CD4-positive, alpha-beta T cell (primary cell): ENCODE results near the gene FOXG1. TPM values are rescaled to one million over a fixed set of nuclear protein-coding genes. Genes with fewer than 3 reads are reported as not detected.

Source experiments
- ATAC-seq: fragments of 200-7000 bp; cut with Tn5 transposase; one replicate; pipeline ENCODE4 v1.10.0; 2022; ENCODE audit warnings: mild to moderate bottlenecking; ENCODE audit not compliant: poor library complexity
- CTCF ChIA-PET: fragments of 350-600 bp; sonication (Branson Sonifier 250); formaldehyde crosslinking; loops from one replicate; lab custom pipeline; 2021; ENCODE audit warnings: antibody characterized with exemption, inconsistent platforms; lab: Charles Lee
- POLR2A ChIA-PET: fragments of 350-600 bp; sonication (Branson Sonifier 250); formaldehyde crosslinking; loops from one replicate; lab custom pipeline; 2021; ENCODE audit warnings: antibody characterized with exemption, inconsistent platforms; lab: Charles Lee
- DNase-seq, 14 experiments: peaks; one replicate each; pipeline ENCODE4 v3.0.0-alpha.2; 2013 to 2020; ENCODE audit warnings: mixed read lengths in 2 of 14
- H3K27ac ChIP-seq, 2 donors: one replicate each; pipeline versions ENCODE4 v1.5.1 to v1.7.0; 2013; ENCODE audit warnings: low read length in 2 of 2, low read depth in 1 of 2, mild to moderate bottlenecking in 1 of 2
- H3K27me3 ChIP-seq, 2 experiments: 1 replicate in 1 of 2; 2 replicates in 1 of 2; pipeline versions ENCODE4 v1.6.1 to v1.7.0; 2013; ENCODE audit warnings: low read length in 2 of 2, control low read depth in 1 of 2, mild to moderate bottlenecking in 1 of 2, moderate library complexity in 1 of 2; ENCODE audit not compliant: insufficient read depth in 2 of 2, control insufficient read depth in 1 of 2
- H3K36me3 ChIP-seq: one replicate; pipeline ENCODE4 v1.6.1; 2013; ENCODE audit warnings: low read length, control low read depth; ENCODE audit not compliant: insufficient read depth
- H3K4me1 ChIP-seq: one replicate; pipeline ENCODE4 v1.6.1; 2013; ENCODE audit warnings: low read length, control low read depth; ENCODE audit not compliant: insufficient read depth
- H3K4me3 ChIP-seq: one replicate; pipeline ENCODE4 v1.5.1; 2013; ENCODE audit warnings: mild to moderate bottlenecking, low read length, moderate library complexity
- H3K9me3 ChIP-seq, 2 experiments: 1 replicate in 1 of 2; 2 replicates in 1 of 2; pipeline versions ENCODE4 v1.6.1 to v1.7.0; 2013; ENCODE audit warnings: low read length in 2 of 2, mild to moderate bottlenecking in 2 of 2, control low read depth in 1 of 2, moderate library complexity in 1 of 2; ENCODE audit not compliant: control insufficient read depth in 1 of 2, insufficient read depth in 1 of 2
- H3K27ac Mint-ChIP-seq: one replicate; pipeline ENCODE4 v1.8.0; 2020; ENCODE audit warnings: mixed read lengths
- H3K27me3 Mint-ChIP-seq: one replicate; pipeline ENCODE4 v1.8.0; 2021; ENCODE audit warnings: mixed read lengths
- H3K36me3 Mint-ChIP-seq: one replicate; pipeline ENCODE4 v1.8.0; 2021; ENCODE audit warnings: low read depth, mixed read lengths
- H3K4me1 Mint-ChIP-seq: one replicate; pipeline ENCODE4 v1.8.0; 2021; ENCODE audit warnings: low read depth, mixed read lengths
- H3K4me3 Mint-ChIP-seq: one replicate; pipeline ENCODE4 v1.8.0; 2020; ENCODE audit warnings: mild to moderate bottlenecking, mixed read lengths
- H3K9me3 Mint-ChIP-seq: one replicate; pipeline ENCODE4 v1.8.0; 2020; ENCODE audit warnings: mixed read lengths
- intact Hi-C, 2 experiments: fragments of 100-400 bp; cut with DNase I in 1 of 2; cut with micrococcal nuclease in 1 of 2; formaldehyde crosslinking; loops; one replicate each; pipeline versions ENCODE4 v1.15.1 to v1.9.0; 2023 to 2025; cut with DNase I, micrococcal nuclease
- total RNA-seq, 174 experiments: library from RNA in 2 of 174; stranded (reverse) in 2 of 174; gene quantifications; one replicate each; pipeline ENCODE4 v1.2.3 and lab custom pipeline; 2021 to 2026
- TF ChIP-seq, protein P1 (sequence below): fragments of 200-600 bp; IDR thresholded peaks from one replicate; pipeline ENCODE4 v1.8.0; 2022; ENCODE audit warnings: antibody characterized with exemption, mild to moderate bottlenecking

Gene FOXG1
- total RNA-seq, 2 experiments from 2014 or later, result not detected

DNA sequence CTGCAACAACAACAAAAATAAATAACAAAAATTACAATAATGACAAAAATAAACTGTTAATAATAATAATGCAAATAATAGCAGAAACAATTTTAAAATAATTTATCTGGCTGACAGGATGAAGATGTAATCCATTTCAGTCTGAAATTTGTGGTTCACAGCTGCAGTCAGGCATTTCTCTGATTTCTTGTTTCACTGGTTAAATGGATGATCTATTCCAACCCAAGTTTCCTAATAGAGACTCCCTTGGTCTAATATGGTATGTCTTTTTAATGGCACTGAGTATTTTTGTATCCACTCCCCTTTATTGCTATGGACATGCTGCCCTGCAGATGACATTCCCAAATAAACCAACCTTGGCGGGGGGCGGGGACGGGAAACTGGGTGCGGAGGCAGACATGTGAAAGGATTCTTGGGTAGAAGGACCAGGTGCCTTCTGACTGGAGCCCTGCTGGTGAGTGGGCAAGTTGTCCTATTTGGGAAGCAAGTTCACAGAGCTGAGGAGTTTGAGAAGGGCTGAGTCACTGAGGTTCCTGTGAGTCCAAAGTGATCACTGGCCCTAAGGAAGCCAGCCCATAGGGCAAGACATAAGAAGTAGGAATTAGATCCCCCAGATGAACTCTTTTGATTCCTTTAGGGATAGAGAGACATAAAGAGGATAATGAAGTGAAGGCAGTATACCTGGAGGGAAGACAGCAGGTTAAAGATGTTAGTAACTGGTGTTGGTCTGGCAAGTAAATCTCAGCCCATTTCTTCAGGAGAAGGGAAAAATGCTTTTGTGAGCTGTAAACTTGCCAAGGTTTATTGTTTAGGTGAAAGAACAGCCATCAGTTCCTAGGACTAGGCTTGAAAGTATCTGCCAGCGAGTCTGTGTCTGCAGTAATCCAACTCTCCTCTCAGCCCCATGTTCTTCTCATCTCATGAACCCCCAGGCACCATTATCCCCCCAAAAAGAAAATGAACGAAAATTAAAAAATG, 14.5 kb downstream of the FOXG1 start:
- ChIA-PET CTCF (no interaction called here), POLR2A (no interaction called here)
- peaks cover 8% of the 10 kb centered on the region for H3K4me1 Mint-ChIP-seq
- H3K4me3 ChIP-seq, result no peak overlapping the region
- ATAC-seq (no peak), DNase-seq (no peak)
- H3K9me3 ChIP-seq, result peaks cover 5 to 14% of the 10 kb centered on the region in 2 experiments
- no peaks in the 10 kb centered on the region for H3K4me1 ChIP-seq
- H3K27ac Mint-ChIP-seq, result no peak overlapping the region
- no peak overlapping the region for H3K4me3 Mint-ChIP-seq
- H3K36me3 ChIP-seq, result no peaks in the 10 kb centered on the region
- H3K27me3 Mint-ChIP-seq, result peaks cover 86% of the 10 kb centered on the region
- peaks cover 22% of the 10 kb centered on the region in 2 experiments for H3K27me3 ChIP-seq
- H3K27ac ChIP-seq, result no peak overlapping the region
- TF ChIP-seq, protein P1, sequence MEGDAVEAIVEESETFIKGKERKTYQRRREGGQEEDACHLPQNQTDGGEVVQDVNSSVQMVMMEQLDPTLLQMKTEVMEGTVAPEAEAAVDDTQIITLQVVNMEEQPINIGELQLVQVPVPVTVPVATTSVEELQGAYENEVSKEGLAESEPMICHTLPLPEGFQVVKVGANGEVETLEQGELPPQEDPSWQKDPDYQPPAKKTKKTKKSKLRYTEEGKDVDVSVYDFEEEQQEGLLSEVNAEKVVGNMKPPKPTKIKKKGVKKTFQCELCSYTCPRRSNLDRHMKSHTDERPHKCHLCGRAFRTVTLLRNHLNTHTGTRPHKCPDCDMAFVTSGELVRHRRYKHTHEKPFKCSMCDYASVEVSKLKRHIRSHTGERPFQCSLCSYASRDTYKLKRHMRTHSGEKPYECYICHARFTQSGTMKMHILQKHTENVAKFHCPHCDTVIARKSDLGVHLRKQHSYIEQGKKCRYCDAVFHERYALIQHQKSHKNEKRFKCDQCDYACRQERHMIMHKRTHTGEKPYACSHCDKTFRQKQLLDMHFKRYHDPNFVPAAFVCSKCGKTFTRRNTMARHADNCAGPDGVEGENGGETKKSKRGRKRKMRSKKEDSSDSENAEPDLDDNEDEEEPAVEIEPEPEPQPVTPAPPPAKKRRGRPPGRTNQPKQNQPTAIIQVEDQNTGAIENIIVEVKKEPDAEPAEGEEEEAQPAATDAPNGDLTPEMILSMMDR, result no peak
- H3K36me3 Mint-ChIP-seq, result no peaks in the 10 kb centered on the region
- H3K9me3 Mint-ChIP-seq, result peaks cover 2% of the 10 kb centered on the region
- intact Hi-C loops, result no loop called here

DNA sequence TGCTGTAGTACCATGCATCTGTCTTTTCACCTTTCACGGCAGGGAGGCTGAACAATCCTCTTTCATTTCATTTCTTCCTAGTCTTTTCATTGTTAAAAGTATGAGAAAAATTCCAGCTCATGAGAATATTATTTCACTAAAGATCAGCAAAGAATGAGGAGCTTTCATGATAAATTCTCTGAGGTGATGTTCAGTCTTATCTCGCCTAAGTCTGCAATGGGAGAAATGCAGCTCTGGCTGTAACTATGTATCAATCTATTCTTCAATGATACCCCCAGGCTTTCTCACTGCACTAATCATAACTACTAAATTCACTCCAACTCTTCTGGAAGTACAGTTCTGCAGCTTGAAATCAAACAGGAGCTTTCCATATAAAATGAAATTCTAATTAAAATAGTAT, 15.7 kb downstream of the FOXG1 start:
- intact Hi-C loops, result no loop called here
- H3K9me3 ChIP-seq, result peaks cover 5 to 22% of the 10 kb centered on the region in 2 experiments
- CTCF ChIA-PET, result no interaction called here
- Mint-ChIP-seq H3K9me3 (peaks cover 2% of the 10 kb centered on the region), H3K27me3 (peaks cover 83% of the 10 kb centered on the region), H3K4me1 (peaks cover 8% of the 10 kb centered on the region), H3K27ac (no peak overlapping the region), H3K36me3 (no peaks in the 10 kb centered on the region), H3K4me3 (no peak overlapping the region)
- DNase-seq (no peak), ATAC-seq (no peak)
- TF ChIP-seq, protein P1, result no peak
- no peak overlapping the region for H3K4me3 ChIP-seq
- H3K4me1 ChIP-seq, result no peaks in the 10 kb centered on the region
- H3K36me3 ChIP-seq, result no peaks in the 10 kb centered on the region
- H3K27ac ChIP-seq, result no peak overlapping the region
- POLR2A ChIA-PET, result no interaction called here
- peaks cover 22 to 26% of the 10 kb centered on the region in 2 experiments for H3K27me3 ChIP-seq

GRCh38 chr14:28783664-28784063, 17.1 kb downstream of the FOXG1 start:
- Histone ChIP-seq H3K36me3 (no peaks in the 10 kb centered on the region), H3K9me3 (peaks cover 5 to 19% of the 10 kb centered on the region in 2 experiments), H3K27me3 (peaks cover 8 to 17% of the 10 kb centered on the region in 2 experiments), H3K27ac (no peak overlapping the region), H3K4me1 (no peaks in the 10 kb centered on the region), H3K4me3 (no peak overlapping the region)
- Mint-ChIP-seq H3K4me3 (no peak overlapping the region), H3K27ac (no peak overlapping the region), H3K9me3 (peaks cover 6% of the 10 kb centered on the region), H3K4me1 (peaks cover 8% of the 10 kb centered on the region), H3K36me3 (no peaks in the 10 kb centered on the region), H3K27me3 (peaks cover 75% of the 10 kb centered on the region)
- intact Hi-C loops, result no loop called here
- ATAC-seq (no peak), DNase-seq (no peak)
- POLR2A ChIA-PET, result no interaction called here
- CTCF ChIA-PET, result no interaction called here
- TF ChIP-seq, protein P1, result no peak
